Psoas muscle (tissue), 8 donors: ENCODE data around the gene GNAS-AS1. TPM values are rescaled to one million over a fixed set of nuclear protein-coding genes. Genes with fewer than 3 reads are reported as not detected.

ENCODE experiments used
- ATAC-seq, 4 donors: fragments of 200-7000 bp; cut with Tn5 transposase; one replicate each; pipeline ENCODE4 v1.9.1; 2020; ENCODE audit warnings: moderate library complexity in 3 of 4, mild to moderate bottlenecking in 2 of 4
- DNase-seq, 2 donors: peaks; one replicate each; pipeline ENCODE4 v3.0.0-alpha.2; 2020
- H3K27ac ChIP-seq: fragments of 200-600 bp; one replicate; pipeline ENCODE4 v1.8.0; 2022
- H3K27me3 ChIP-seq, 3 donors: fragments of 200-600 bp in 1 of 3; one replicate each; pipeline versions ENCODE4 v1.6.1 to v1.8.0; 2013 to 2022; ENCODE audit warnings: low read length in 2 of 3, mild to moderate bottlenecking in 2 of 3, moderate library complexity in 1 of 3; ENCODE audit not compliant: insufficient read depth in 3 of 3
- H3K36me3 ChIP-seq, 2 donors: fragments of 200-600 bp in 1 of 2; one replicate each; pipeline versions ENCODE4 v1.6.1 to v1.8.0; 2013 to 2022; ENCODE audit warnings: low read depth in 1 of 2, mild to moderate bottlenecking in 1 of 2, moderate library complexity in 1 of 2; ENCODE audit not compliant: insufficient read depth in 1 of 2
- H3K4me1 ChIP-seq: fragments of 200-600 bp; one replicate; pipeline ENCODE4 v1.8.0; 2022
- H3K4me3 ChIP-seq: fragments of 200-600 bp; one replicate; pipeline ENCODE4 v1.8.0; 2022; ENCODE audit warnings: mild to moderate bottlenecking
- H3K9me3 ChIP-seq: fragments of 200-600 bp; one replicate; pipeline ENCODE4 v1.8.0; 2022
- CTCF ChIP-seq: fragments of 200-600 bp; IDR thresholded peaks from one replicate; pipeline ENCODE4 v1.8.0; 2022; ENCODE audit warnings: antibody characterized with exemption
- WGBS, 3 donors: extraction: QIAGEN DNeasy Blood & Tissue Kit; methylation state at CpG; one replicate each; pipeline versions ENCODE4 v1.1.6 to v1.1.7; 2013; 5-methylcytosine and 5-hydroxymethylcytosine counted together
- intact Hi-C, 2 donors: fragments of 100-400 bp; cut with DNase I; formaldehyde crosslinking; loops; one replicate each; pipeline versions ENCODE4 v1.11.0 to v1.14.2; 2022
- polyA plus RNA-seq, 3 donors: library from polyadenylated mRNA; stranded (reverse); fragments of 200-250 nt; gene quantifications; one replicate each; pipeline ENCODE4 v1.2.3, GENCODE V29; 2013
- total RNA-seq, 4 donors: library from RNA; stranded (reverse); fragmentation: NEBNext Ultra II Directional in 2 of 4; extraction: Animal tissue kit (Norgen Biotek cat#: 25700) in 2 of 4; gene quantifications; one replicate each; pipeline versions ENCODE4 v1.2.1 to v1.2.4, GENCODE V29; 2021 to 2023
- donor health status: healthy with polysubstance abuse.
- donor health status: DM: no; HTN: no; CAD: no; lungs with moderate emphysema.
- donor health status: Bipolar disorder and iron deficiency.
- donor health status: healthy.
- donor health status: DM: yes; HTN: yes; CAD: no.
- donor health status: DM: no; HTN: no; CAD: no.
- donor health status: DM: no; HTN: no; CAD: no.
- donor health status: DM: yes; HTN: yes; CAD: no.

GNAS-AS1 gene
- total and polyA plus RNA-seq, 7 donors = 0.03 to 1.0 (median 0.40) TPM; not detected in 1

GRCh38 chr20:58815448-58815847 is 35.3 kb downstream of the GNAS-AS1 start:
- ATAC-seq = no peak
- no peaks in the 10 kb centered on the region for H3K36me3 ChIP-seq
- H3K27ac ChIP-seq = no peak overlapping the region
- intact Hi-C loops = no loop called here
- peaks cover 0 to 9% (median 3%) of the 10 kb centered on the region in 3 donors for H3K27me3 ChIP-seq
- TF ChIP-seq CTCF = no peak
- no peak for DNase-seq
- no peak overlapping the region for H3K4me3 ChIP-seq
- 75 to 78% (median 76%) methylated on average over 11 of the region's 11 CpGs for WGBS, 3 donors
- no peaks in the 10 kb centered on the region for H3K4me1 ChIP-seq
- H3K9me3 ChIP-seq = no peaks in the 10 kb centered on the region

GRCh38 chr20:58813369-58813768 is 37.3 kb downstream of the GNAS-AS1 start:
- Histone ChIP-seq H3K36me3 (no peaks in the 10 kb centered on the region), H3K27me3 (peaks cover 0 to 9% (median 3%) of the 10 kb centered on the region in 3 donors), H3K4me1 (no peaks in the 10 kb centered on the region), H3K27ac (no peak overlapping the region), H3K9me3 (no peaks in the 10 kb centered on the region), H3K4me3 (no peak overlapping the region)
- no peak for TF ChIP-seq CTCF
- ATAC-seq = no peak
- intact Hi-C loops = no loop called here
- WGBS, 3 donors = 85 to 89% (median 86%) methylated on average over 8 of the region's 8 CpGs
- DNase-seq = no peak

GRCh38 chr20:58811334-58811733 is 39.4 kb downstream of the GNAS-AS1 start:
- TF ChIP-seq CTCF = no peak
- Histone ChIP-seq H3K27ac (no peak overlapping the region), H3K9me3 (no peaks in the 10 kb centered on the region), H3K36me3 (no peaks in the 10 kb centered on the region), H3K27me3 (peaks cover 0 to 9% (median 3%) of the 10 kb centered on the region in 3 donors), H3K4me1 (no peaks in the 10 kb centered on the region), H3K4me3 (no peak overlapping the region)
- intact Hi-C loops = no loop called here
- 90 to 92% (median 91%) methylated on average over 13 of the region's 13 CpGs for WGBS, 3 donors
- ATAC-seq (no peak), DNase-seq (no peak)

- Histone ChIP-seq H3K4me3 (no peak overlapping the region), H3K27ac (no peak overlapping the region), H3K4me1 (no peaks in the 10 kb centered on the region), H3K36me3 (no peaks in the 10 kb centered on the region), H3K9me3 (no peaks in the 10 kb centered on the region), H3K27me3 (peaks cover 0 to 9% (median 3%) of the 10 kb centered on the region in 3 donors)
- ATAC-seq (no peak), DNase-seq (no peak)
- no peak for TF ChIP-seq CTCF
- WGBS, 3 donors = 76 to 89% (median 85%) methylated on average over 10 of the region's 10 CpGs
- intact Hi-C loops = no loop called here
Observed at GRCh38 chr20:58810879-58811250, 39.8 kb downstream of the GNAS-AS1 start.
